Spleen (tissue), 11 donors: ENCODE measurements around the gene NPAS2. TPM values are rescaled to one million over a fixed set of nuclear protein-coding genes. Genes with fewer than 3 reads are reported as not detected.

Experiments
- DNase-seq: peaks from one replicate; pipeline ENCODE4 v3.0.0-alpha.2; 2020
- H3K27ac ChIP-seq, 8 donors: fragments of 200-600 bp; sonication (generic) in 7 of 8; 1 replicate in 4 of 8; 2 replicates in 4 of 8; pipeline versions ENCODE4 v1.5.0 to v1.8.0; 2016 to 2021; ENCODE audit warnings: inconsistent platforms in 4 of 8, mild to moderate bottlenecking in 4 of 8, moderate library complexity in 1 of 8
- H3K27me3 ChIP-seq, 7 donors: fragments of 200-600 bp; sonication (generic) in 6 of 7; replicated peaks in 1 of 7; 1 replicate in 4 of 7; 2 replicates in 3 of 7; pipeline versions ENCODE4 v1.5.0 to v1.8.0; 2016 to 2021; ENCODE audit warnings: inconsistent platforms in 3 of 7, mild to moderate bottlenecking in 1 of 7
- H3K36me3 ChIP-seq, 6 donors: fragments of 200-600 bp; sonication (generic) in 5 of 6; 1 replicate in 4 of 6; 2 replicates in 2 of 6; pipeline versions ENCODE4 v1.5.0 to v1.8.0; 2016 to 2021; ENCODE audit warnings: inconsistent platforms in 2 of 6
- H3K4me1 ChIP-seq, 6 donors: fragments of 200-600 bp; sonication (generic) in 5 of 6; 1 replicate in 3 of 6; 2 replicates in 3 of 6; pipeline versions ENCODE4 v1.5.0 to v1.8.0; 2016 to 2021; ENCODE audit warnings: inconsistent platforms in 3 of 6
- H3K4me3 ChIP-seq, 8 donors: fragments of 200-600 bp; sonication (generic) in 7 of 8; 1 replicate in 4 of 8; 2 replicates in 4 of 8; pipeline versions ENCODE4 v1.5.0 to v1.8.0; 2016 to 2021; ENCODE audit warnings: inconsistent platforms in 4 of 8, mild to moderate bottlenecking in 4 of 8, moderate library complexity in 2 of 8
- H3K9me3 ChIP-seq, 8 donors: fragments of 200-600 bp; sonication (generic) in 7 of 8; 1 replicate in 4 of 8; 2 replicates in 4 of 8; pipeline versions ENCODE4 v1.5.0 to v1.8.0; 2016 to 2021; ENCODE audit warnings: inconsistent platforms in 4 of 8
- CTCF ChIP-seq, 11 experiments: fragments of 200-600 bp in 7 of 11; fragments of 450-650 bp in 4 of 11; sonication (generic) in 4 of 11; IDR thresholded peaks in 8 of 11; conservative IDR thresholded peaks in 3 of 11; 1 replicate in 7 of 11; 2 replicates in 4 of 11; pipeline versions ENCODE4 v1.4.0 to v1.8.0; 2016 to 2021; ENCODE audit warnings: antibody characterized with exemption in 11 of 11, inconsistent platforms in 4 of 11, mild to moderate bottlenecking in 1 of 11
- POLR2A ChIP-seq, 3 donors: fragments of 450-650 bp; IDR thresholded peaks; one replicate each; pipeline ENCODE4 v1.5.1; 2017; ENCODE audit warnings: antibody characterized with exemption in 3 of 3, mild to moderate bottlenecking in 1 of 3
- POLR2AphosphoS5 ChIP-seq, 3 donors: sonication (generic); formaldehyde crosslinking; IDR thresholded peaks; one replicate each; pipeline ENCODE4 v1.5.1; 2017; ENCODE audit warnings: antibody characterized with exemption in 3 of 3
- whole genome bisulfite sequencing, 5 donors: extraction: QIAGEN DNeasy Blood & Tissue Kit in 3 of 5; methylation state at CpG; one replicate each; pipeline versions ENCODE4 v1.1.5 to v1.1.7; 2013 to 2018; 5-methylcytosine and 5-hydroxymethylcytosine counted together
- intact Hi-C: fragments of 100-400 bp; cut with DNase I; formaldehyde crosslinking; loops from one replicate; pipeline ENCODE4 v1.15.0; 2023; ENCODE audit warnings: low total_unique reads
- polyA plus RNA-seq, 3 donors: library from polyadenylated mRNA; stranded (reverse); fragments of 200-250 nt; gene quantifications; one replicate each; pipeline ENCODE4 v1.2.1, GENCODE V29; 2013
- total RNA-seq, 7 donors: library from RNA; depleted of rRNA in 3 of 7; stranded (reverse); fragments of >200 nt in 3 of 7; fragmentation: NEBNext Ultra II Directional in 4 of 7; extraction: Animal tissue kit (Norgen Biotek cat#: 25700) in 4 of 7; gene quantifications; one replicate each; pipeline versions ENCODE4 v1.1.0 to v1.2.1, GENCODE V29; 2016 to 2021
- donor health status: healthy with polysubstance abuse.
- donor health status: DM: no; HTN: no; CAD: no; lungs with moderate emphysema.
- donor health status: DM: no; HTN: no; CAD: no.
- donor health status: Bipolar disorder and iron deficiency.
- donor health status: healthy.
- donor health status: DM: no; HTN: no; CAD: no.
- donor health status: DM: yes; HTN: yes; CAD: no.

Gene NPAS2
- total and polyA plus RNA-seq, 10 donors: 2.4 to 24.1 (median 8.4) TPM

- H3K27ac ChIP-seq: no peak overlapping the region
- DNase-seq: no peak
- no peaks in the 10 kb centered on the region for H3K9me3 ChIP-seq
- WGBS, 5 donors: 93 to 98% (median 94%) methylated on average over 7 of the region's 7 CpGs
- peaks cover 0 to 66% (median 0%) of the 10 kb centered on the region in 6 donors for H3K36me3 ChIP-seq
- H3K27me3 ChIP-seq: peaks cover 0 to 4% (median 0%) of the 10 kb centered on the region in 7 donors
- no peak for TF ChIP-seq CTCF (IDR thresholded peaks at IDR 0.05 in 8 of 11, conservative IDR thresholded peaks at IDR 0.05 in 3 of 11)
- TF ChIP-seq POLR2A (IDR thresholded peaks at IDR 0.05): no peak
- no peak for TF ChIP-seq POLR2AphosphoS5 (IDR thresholded peaks at IDR 0.05)
- intact Hi-C loops: no loop called here
- H3K4me1 ChIP-seq: peaks cover 0 to 4% (median 0%) of the 10 kb centered on the region in 6 donors
- no peak overlapping the region for H3K4me3 ChIP-seq
These were observed 155.5 kb downstream of the NPAS2 start for GRCh38 chr2:100975521-100975785.

- WGBS, 5 donors: 81 to 97% (median 92%) methylated on average over 3 to 6 of the region's 6 CpGs
- intact Hi-C loops: no loop called here
- Histone ChIP-seq H3K4me3 (no peak overlapping the region), H3K27me3 (peaks cover 0 to 4% (median 0%) of the 10 kb centered on the region in 7 donors), H3K27ac (no peak overlapping the region), H3K36me3 (peaks cover 0 to 60% (median 0%) of the 10 kb centered on the region in 6 donors), H3K4me1 (peaks cover 0 to 4% (median 0%) of the 10 kb centered on the region in 6 donors), H3K9me3 (no peaks in the 10 kb centered on the region)
- no peak for TF ChIP-seq CTCF (IDR thresholded peaks at IDR 0.05 in 8 of 11, conservative IDR thresholded peaks at IDR 0.05 in 3 of 11)
- TF ChIP-seq POLR2A (IDR thresholded peaks at IDR 0.05): no peak
- TF ChIP-seq POLR2AphosphoS5 (IDR thresholded peaks at IDR 0.05): no peak
- DNase-seq: no peak
These were observed 156.1 kb downstream of the NPAS2 start for GRCh38 chr2:100976061-100976460.

GRCh38 chr2:100976645-100977391 is 156.9 kb downstream of the NPAS2 start:
- Histone ChIP-seq H3K4me3 (no peak overlapping the region), H3K27me3 (peaks cover 0 to 4% (median 0%) of the 10 kb centered on the region in 7 donors), H3K4me1 (peaks cover 0 to 4% (median 0%) of the 10 kb centered on the region in 6 donors), H3K27ac (no peak overlapping the region), H3K9me3 (no peaks in the 10 kb centered on the region), H3K36me3 (peaks cover 0 to 55% (median 0%) of the 10 kb centered on the region in 6 donors)
- no peak for DNase-seq
- 72 to 85% (median 77%) methylated on average over 19 of the region's 19 CpGs for WGBS, 5 donors
- intact Hi-C loops: no loop called here
- TF ChIP-seq CTCF (IDR thresholded peaks at IDR 0.05 in 8 of 11, conservative IDR thresholded peaks at IDR 0.05 in 3 of 11) (no peak), POLR2AphosphoS5 (IDR thresholded peaks at IDR 0.05) (no peak), POLR2A (IDR thresholded peaks at IDR 0.05) (no peak)

- 87 to 96% (median 91%) methylated on average over 11 to 12 of the region's 12 CpGs for WGBS, 5 donors
- DNase-seq: no peak
- TF ChIP-seq CTCF (IDR thresholded peaks at IDR 0.05 in 8 of 11, conservative IDR thresholded peaks at IDR 0.05 in 3 of 11) (no peak), POLR2AphosphoS5 (IDR thresholded peaks at IDR 0.05) (no peak), POLR2A (IDR thresholded peaks at IDR 0.05) (no peak)
- Histone ChIP-seq H3K36me3 (peaks cover 0 to 52% (median 0%) of the 10 kb centered on the region in 6 donors), H3K4me1 (peaks cover 0 to 4% (median 0%) of the 10 kb centered on the region in 6 donors), H3K27me3 (no peaks in the 10 kb centered on the region), H3K27ac (no peak overlapping the region), H3K9me3 (no peaks in the 10 kb centered on the region), H3K4me3 (no peak overlapping the region)
- intact Hi-C loops: no loop called here
These were observed 157.6 kb downstream of the NPAS2 start for GRCh38 chr2:100977511-100977910.
